Astrocyte (in vitro differentiated cells and primary cell): ENCODE data around the gene SH3RF1.
A peak's percentile ranks its signal among the peaks of the same experiment; 100 is the strongest.

Experiments
- EZH2 ChIP-seq: IDR thresholded peaks from 2 replicates; pipeline ENCODE4 v1.6.1; 2012; ENCODE audit warnings: mild to moderate bottlenecking, low read length, inconsistent platforms; ENCODE audit not compliant: insufficient read depth
- TF ChIP-seq, protein P1 (sequence below): IDR thresholded peaks from 2 replicates; pipeline ENCODE4 v1.5.1; 2011; ENCODE audit warnings: low read depth, mild to moderate bottlenecking, inconsistent platforms, low read length, moderate library complexity; ENCODE audit not compliant: insufficient read depth

DNA sequence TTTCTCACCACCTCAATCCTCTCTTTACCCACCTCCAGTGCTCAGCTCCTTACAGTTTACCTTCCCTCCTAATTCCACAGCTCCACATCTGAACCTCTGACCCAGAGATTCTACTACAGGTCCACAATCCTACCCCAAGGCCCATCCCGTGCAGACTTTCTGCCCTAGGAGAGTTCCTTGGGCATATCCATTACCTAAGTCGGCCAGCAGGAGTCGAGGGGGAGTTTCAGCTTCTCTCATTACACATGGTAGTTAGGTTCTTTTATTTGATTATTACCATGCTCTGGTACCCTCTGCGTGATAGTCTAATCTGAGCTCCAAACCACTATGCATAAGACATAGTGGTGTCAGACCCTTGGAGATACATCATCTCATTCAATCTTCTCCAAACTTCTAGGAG is 117.9 kb downstream of the SH3RF1 start:
- TF ChIP-seq, protein P1, sequence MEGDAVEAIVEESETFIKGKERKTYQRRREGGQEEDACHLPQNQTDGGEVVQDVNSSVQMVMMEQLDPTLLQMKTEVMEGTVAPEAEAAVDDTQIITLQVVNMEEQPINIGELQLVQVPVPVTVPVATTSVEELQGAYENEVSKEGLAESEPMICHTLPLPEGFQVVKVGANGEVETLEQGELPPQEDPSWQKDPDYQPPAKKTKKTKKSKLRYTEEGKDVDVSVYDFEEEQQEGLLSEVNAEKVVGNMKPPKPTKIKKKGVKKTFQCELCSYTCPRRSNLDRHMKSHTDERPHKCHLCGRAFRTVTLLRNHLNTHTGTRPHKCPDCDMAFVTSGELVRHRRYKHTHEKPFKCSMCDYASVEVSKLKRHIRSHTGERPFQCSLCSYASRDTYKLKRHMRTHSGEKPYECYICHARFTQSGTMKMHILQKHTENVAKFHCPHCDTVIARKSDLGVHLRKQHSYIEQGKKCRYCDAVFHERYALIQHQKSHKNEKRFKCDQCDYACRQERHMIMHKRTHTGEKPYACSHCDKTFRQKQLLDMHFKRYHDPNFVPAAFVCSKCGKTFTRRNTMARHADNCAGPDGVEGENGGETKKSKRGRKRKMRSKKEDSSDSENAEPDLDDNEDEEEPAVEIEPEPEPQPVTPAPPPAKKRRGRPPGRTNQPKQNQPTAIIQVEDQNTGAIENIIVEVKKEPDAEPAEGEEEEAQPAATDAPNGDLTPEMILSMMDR: peak; percentile 8
- TF ChIP-seq EZH2: no peak
